Liver (tissue), 3 donors: ENCODE measurements around the gene EDC3.
A peak's percentile ranks its signal among the peaks of the same experiment; 100 is the strongest.

Experiments used
- ATF3 ChIP-seq: IDR thresholded peaks from 2 replicates; pipeline ENCODE4 v1.6.1; 2016; ENCODE audit warnings: antibody characterized with exemption
- CTCF ChIP-seq: fragments of 150-350 bp; IDR thresholded peaks from 2 replicates; pipeline ENCODE4 v1.5.1; 2017; ENCODE audit warnings: improper control_type of control experiment, low read depth, low read length; ENCODE audit not compliant: missing input control
- EGR1 ChIP-seq, 2 donors: IDR thresholded peaks; 2 replicates each; pipeline ENCODE4 v1.6.1; 2016 to 2018; ENCODE audit warnings: antibody characterized with exemption in 2 of 2, low read depth in 2 of 2
- MAX ChIP-seq: IDR thresholded peaks from 2 replicates; pipeline ENCODE4 v1.6.1; 2016; ENCODE audit warnings: antibody characterized with exemption
- REST ChIP-seq: IDR thresholded peaks from 2 replicates; pipeline ENCODE4 v1.6.1; 2016; ENCODE audit warnings: antibody characterized with exemption, mild to moderate bottlenecking
- SP1 ChIP-seq: IDR thresholded peaks from 2 replicates; pipeline ENCODE4 v1.6.1; 2018; ENCODE audit warnings: antibody characterized with exemption, mild to moderate bottlenecking
- donor health status: healthy.
- donor health status: healthy.

- TF ChIP-seq CTCF = no peak
- no peak for TF ChIP-seq REST
- no peak for TF ChIP-seq EGR1 (IDR thresholded peaks at IDR 0.05; ENCODE audit: low read depth in 2 of 2)
- peak; percentile 85 for TF ChIP-seq MAX
- TF ChIP-seq ATF3 = peak; percentile 17
- peak; percentile 86 for TF ChIP-seq SP1
These were observed 34.9 kb upstream of the EDC3 start for GRCh38 chr15:74730619-74731316.
